ENCODE results near the gene SOCS7. TPM values are rescaled to one million over a fixed set of nuclear protein-coding genes. Genes with fewer than 3 reads are reported as not detected.

SOCS7 gene
- total and polyA plus RNA-seq, 2 of the 4 experiments (the other 2 are of a cell fraction), result 6.5 to 6.8 TPM

DNA sequence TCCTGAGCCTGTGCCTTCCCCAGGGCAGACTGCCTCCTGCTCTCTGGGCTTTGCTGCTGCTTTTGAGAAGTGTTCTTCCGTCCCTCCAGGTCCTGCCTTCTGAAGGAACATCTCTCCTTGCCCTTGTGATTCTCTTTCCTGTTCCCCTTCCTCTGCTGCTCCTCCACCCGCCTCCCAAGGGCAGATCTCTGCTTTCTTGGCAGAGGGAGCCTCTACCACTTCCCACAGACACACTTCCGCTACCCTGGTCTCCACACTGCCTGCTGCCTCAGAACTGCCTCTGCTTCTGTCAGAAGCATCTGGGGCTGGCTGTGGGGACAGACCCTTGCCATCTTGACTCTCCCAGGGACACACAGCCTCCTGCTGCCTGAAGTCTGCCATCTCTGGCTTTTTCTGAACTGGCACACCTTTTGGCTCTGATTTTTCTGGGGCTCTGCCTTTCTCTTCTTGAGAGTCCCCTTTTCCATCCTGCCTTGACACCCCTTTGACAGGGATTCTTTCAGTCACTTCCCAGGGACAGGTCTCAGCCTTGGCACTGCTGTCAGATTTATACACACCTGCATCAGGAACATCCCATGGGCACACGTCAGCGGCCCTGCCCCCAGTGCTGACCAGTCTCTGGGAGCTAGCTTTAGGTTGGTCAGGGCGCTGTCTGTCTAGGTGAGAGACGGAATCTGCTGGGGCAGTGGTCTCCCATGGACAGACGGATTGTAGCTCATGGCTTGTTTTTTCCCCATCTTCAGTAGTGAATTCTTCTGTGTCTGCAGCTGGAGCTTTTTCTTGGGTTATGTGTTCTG, 24.4 kb upstream of the SOCS7 start (continued):
- TF ChIP-seq, protein P1, sequence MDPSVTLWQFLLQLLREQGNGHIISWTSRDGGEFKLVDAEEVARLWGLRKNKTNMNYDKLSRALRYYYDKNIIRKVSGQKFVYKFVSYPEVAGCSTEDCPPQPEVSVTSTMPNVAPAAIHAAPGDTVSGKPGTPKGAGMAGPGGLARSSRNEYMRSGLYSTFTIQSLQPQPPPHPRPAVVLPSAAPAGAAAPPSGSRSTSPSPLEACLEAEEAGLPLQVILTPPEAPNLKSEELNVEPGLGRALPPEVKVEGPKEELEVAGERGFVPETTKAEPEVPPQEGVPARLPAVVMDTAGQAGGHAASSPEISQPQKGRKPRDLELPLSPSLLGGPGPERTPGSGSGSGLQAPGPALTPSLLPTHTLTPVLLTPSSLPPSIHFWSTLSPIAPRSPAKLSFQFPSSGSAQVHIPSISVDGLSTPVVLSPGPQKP (IDR thresholded peaks at IDR 0.05; ENCODE audit: borderline replicate concordance, low read depth, low read length), result no peak
- no peak for TF ChIP-seq CEBPB (IDR thresholded peaks at IDR 0.05; ENCODE audit: low read depth, low read length)
- TF ChIP-seq FOS (IDR thresholded peaks at IDR 0.05; ENCODE audit: low read depth, low read length), result no peak

DNA sequence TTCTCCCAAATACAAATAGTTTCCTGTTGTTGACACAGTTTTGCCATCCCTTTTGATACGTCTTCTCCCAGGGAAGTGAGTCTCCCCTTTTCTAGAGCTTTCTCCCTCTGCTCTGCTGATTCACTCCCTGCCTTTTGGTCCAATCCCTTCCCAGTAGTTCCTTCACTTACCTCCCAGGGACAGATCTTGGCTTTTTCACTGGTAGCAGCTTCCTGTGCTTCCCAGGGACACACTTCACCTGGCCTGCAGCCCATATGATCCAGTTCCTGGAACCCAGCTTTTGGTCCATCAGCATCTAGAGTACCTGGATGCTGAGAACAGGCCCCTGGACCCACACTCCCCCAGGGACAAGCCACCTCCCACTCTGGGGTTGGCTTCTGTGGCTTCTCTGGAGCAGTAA, 23.7 kb upstream of the SOCS7 start:
- H2BK120ac ChIP-seq (ENCODE audit: low read depth, low read length), result no peak overlapping the region
- H4K91ac ChIP-seq (ENCODE audit: insufficient read depth, low read depth, low read length), result no peak overlapping the region
- no peak overlapping the region for H3K56ac ChIP-seq (ENCODE audit: extremely low read depth, insufficient read depth, low read length)
- H3K4ac ChIP-seq (ENCODE audit: low read depth, low read length), result no peak overlapping the region
- in situ Hi-C loops (cut with MboI; ENCODE audit: low sequenced_read_pairs), result no loop called here
- H2BK5ac ChIP-seq (ENCODE audit: low read depth, low read length, poor library complexity, severe bottlenecking), result no peak overlapping the region
- H3K27me3 ChIP-seq (ENCODE audit: control insufficient read depth, insufficient read depth, low read length), result peaks cover 36% of the 10 kb centered on the region
- H3K27ac ChIP-seq (ENCODE audit: insufficient read depth, low read length), result no peak overlapping the region
- no peak overlapping the region for H3K4me2 ChIP-seq (ENCODE audit: low read depth, low read length)
- no peak overlapping the region for H2BK20ac ChIP-seq (ENCODE audit: low read depth, low read length)
- no peak overlapping the region for H2AK9ac ChIP-seq (replicated peaks; ENCODE audit: low read depth, low read length, poor library complexity)
- no peak overlapping the region for H3K18ac ChIP-seq (ENCODE audit: low read depth, low read length)
- no peaks in the 10 kb centered on the region for H3K9me3 ChIP-seq (ENCODE audit: control insufficient read depth, insufficient read depth, low read length)
- POLR2A ChIA-PET (ENCODE audit: unreplicated experiment), result no interaction called here
- no peaks in the 10 kb centered on the region for H3K9me1 ChIP-seq (ENCODE audit: insufficient read depth, low read length)
- H3K36me3 ChIP-seq (ENCODE audit: control insufficient read depth, insufficient read depth, low read length), result peaks cover 2% of the 10 kb centered on the region; the same call in 1 of the 2 replicates
- peaks cover 7% of the 10 kb centered on the region for H3K4me1 ChIP-seq (ENCODE audit: control insufficient read depth, insufficient read depth, low read length)
- CTCF ChIA-PET, result no interaction called here
- TF ChIP-seq POLR2A (IDR thresholded peaks at IDR 0.05; ENCODE audit: low read depth, low read length), result no peak
- TF ChIP-seq, protein P2, sequence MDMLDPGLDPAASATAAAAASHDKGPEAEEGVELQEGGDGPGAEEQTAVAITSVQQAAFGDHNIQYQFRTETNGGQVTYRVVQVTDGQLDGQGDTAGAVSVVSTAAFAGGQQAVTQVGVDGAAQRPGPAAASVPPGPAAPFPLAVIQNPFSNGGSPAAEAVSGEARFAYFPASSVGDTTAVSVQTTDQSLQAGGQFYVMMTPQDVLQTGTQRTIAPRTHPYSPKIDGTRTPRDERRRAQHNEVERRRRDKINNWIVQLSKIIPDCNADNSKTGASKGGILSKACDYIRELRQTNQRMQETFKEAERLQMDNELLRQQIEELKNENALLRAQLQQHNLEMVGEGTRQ (IDR thresholded peaks at IDR 0.05; ENCODE audit: low read depth, low read length), result no peak
- no peak for TF ChIP-seq RCOR1 (IDR thresholded peaks at IDR 0.05; ENCODE audit: insufficient replicate concordance, low read length)
- TF ChIP-seq CEBPB (IDR thresholded peaks at IDR 0.05; ENCODE audit: low read depth, low read length), result no peak
- TF ChIP-seq SMC3 (IDR thresholded peaks at IDR 0.05; ENCODE audit: low read depth, low read length), result no peak
- TF ChIP-seq, protein P3, sequence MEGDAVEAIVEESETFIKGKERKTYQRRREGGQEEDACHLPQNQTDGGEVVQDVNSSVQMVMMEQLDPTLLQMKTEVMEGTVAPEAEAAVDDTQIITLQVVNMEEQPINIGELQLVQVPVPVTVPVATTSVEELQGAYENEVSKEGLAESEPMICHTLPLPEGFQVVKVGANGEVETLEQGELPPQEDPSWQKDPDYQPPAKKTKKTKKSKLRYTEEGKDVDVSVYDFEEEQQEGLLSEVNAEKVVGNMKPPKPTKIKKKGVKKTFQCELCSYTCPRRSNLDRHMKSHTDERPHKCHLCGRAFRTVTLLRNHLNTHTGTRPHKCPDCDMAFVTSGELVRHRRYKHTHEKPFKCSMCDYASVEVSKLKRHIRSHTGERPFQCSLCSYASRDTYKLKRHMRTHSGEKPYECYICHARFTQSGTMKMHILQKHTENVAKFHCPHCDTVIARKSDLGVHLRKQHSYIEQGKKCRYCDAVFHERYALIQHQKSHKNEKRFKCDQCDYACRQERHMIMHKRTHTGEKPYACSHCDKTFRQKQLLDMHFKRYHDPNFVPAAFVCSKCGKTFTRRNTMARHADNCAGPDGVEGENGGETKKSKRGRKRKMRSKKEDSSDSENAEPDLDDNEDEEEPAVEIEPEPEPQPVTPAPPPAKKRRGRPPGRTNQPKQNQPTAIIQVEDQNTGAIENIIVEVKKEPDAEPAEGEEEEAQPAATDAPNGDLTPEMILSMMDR (conservative IDR thresholded peaks at IDR 0.05; ENCODE audit: low read depth, low read length), result no peak
- TF ChIP-seq CHD1 (IDR thresholded peaks at IDR 0.05; ENCODE audit: low read depth, low read length), result no peak
- no peak for TF ChIP-seq MXI1 (IDR thresholded peaks at IDR 0.05; ENCODE audit: borderline replicate concordance, low read depth, low read length)
- no peak overlapping the region for H2BK15ac ChIP-seq (ENCODE audit: low read depth, low read length)
- H3K23ac ChIP-seq (ENCODE audit: low read depth, low read length), result no peak overlapping the region
- DNase-seq (no peak), ATAC-seq (ENCODE audit: low read depth) (peak; percentile 8; the same call in 1 of the 2 replicates)
- H4K20me1 ChIP-seq (ENCODE audit: insufficient read depth, low read length), result no peaks in the 10 kb centered on the region
- no peak overlapping the region for H3K9ac ChIP-seq (ENCODE audit: low read depth, low read length)
- no peaks in the 10 kb centered on the region for H3K79me1 ChIP-seq (ENCODE audit: low read depth in 1 of 2, low read length in 2 of 2)
- no TSS peak for BruUV-seq (replicated peaks)
- no peak overlapping the region for H3K4me3 ChIP-seq (ENCODE audit: insufficient read depth, low read depth, low read length)
- dilution Hi-C loops (cut with HindIII; ENCODE audit: low sequenced_read_pairs, unreplicated experiment), result no loop called here
- H2AFZ ChIP-seq (replicated peaks; ENCODE audit: low read length, poor library complexity), result no peak overlapping the region
- H3K14ac ChIP-seq (replicated peaks; ENCODE audit: low read depth, low read length), result no peak overlapping the region
- no peak overlapping the region for H4K5ac ChIP-seq (ENCODE audit: low read depth, low read length)
- H2AK5ac ChIP-seq (ENCODE audit: low read depth, low read length), result no peak overlapping the region
- intact Hi-C loops (cut with micrococcal nuclease), result no loop called here
- 75% methylated on average over 1 of the region's 1 CpG; no CpG with 5 or more reads in 1 of the 2 experiments for WGBS, 2 experiments (ENCODE audit: extremely low coverage in 2 of 2, insufficient read length in 1 of 2)
- no peak overlapping the region for H4K8ac ChIP-seq (ENCODE audit: low read depth in 2 of 2, low read length in 2 of 2)
